Astrocyte (in vitro differentiated cells and primary cell): ENCODE data around the gene FAM240B. TPM values are rescaled to one million over a fixed set of nuclear protein-coding genes. Genes with fewer than 3 reads are reported as not detected.

Experiments
- DNase-seq: peaks from one replicate; pipeline ENCODE4 v3.0.0-alpha.2; 2010; ENCODE audit warnings: low read depth
- FAIRE-seq: peaks from 2 replicates; lab custom pipeline; 2011; peaks lifted over from hg19 to GRCh38; lab: Jason Lieb, UNC
- H2AFZ ChIP-seq: 2 replicates; pipeline ENCODE4 v1.6.0; 2012; ENCODE audit warnings: low read depth, low read length, inconsistent platforms
- H3K27ac ChIP-seq: 2 replicates; pipeline ENCODE4 v1.5.1; 2011; ENCODE audit warnings: low read depth, low read length, inconsistent platforms
- H3K27me3 ChIP-seq: 2 replicates; pipeline ENCODE4 v1.6.0; 2011; ENCODE audit warnings: low read length, inconsistent platforms; ENCODE audit not compliant: insufficient read depth
- H3K36me3 ChIP-seq: 2 replicates; pipeline ENCODE4 v1.5.1; 2011; ENCODE audit warnings: low read length, inconsistent platforms; ENCODE audit not compliant: insufficient read depth
- H3K4me1 ChIP-seq: 2 replicates; pipeline ENCODE4 v1.5.1; 2011; ENCODE audit warnings: low read length, inconsistent platforms; ENCODE audit not compliant: insufficient read depth
- H3K4me2 ChIP-seq: 2 replicates; pipeline ENCODE4 v1.6.0; 2012; ENCODE audit warnings: low read length, inconsistent platforms
- H3K4me3 ChIP-seq: 2 replicates; pipeline ENCODE4 v1.5.1; 2011; ENCODE audit warnings: low read depth, mild to moderate bottlenecking, low read length, inconsistent platforms; ENCODE audit not compliant: insufficient read depth
- H3K79me2 ChIP-seq: 2 replicates; pipeline ENCODE4 v1.6.0; 2012; ENCODE audit warnings: mild to moderate bottlenecking, low read length, inconsistent platforms; ENCODE audit not compliant: insufficient read depth
- H3K9ac ChIP-seq: 2 replicates; pipeline ENCODE4 v1.6.0; 2012; ENCODE audit warnings: mild to moderate bottlenecking, low read length, inconsistent platforms
- H3K9me3 ChIP-seq: 2 replicates; pipeline ENCODE4 v1.5.1; 2012; ENCODE audit warnings: low read depth, mild to moderate bottlenecking, low read length, inconsistent platforms; ENCODE audit not compliant: insufficient read depth
- H4K20me1 ChIP-seq: 2 replicates; pipeline ENCODE4 v1.6.0; 2012; ENCODE audit warnings: low read length, inconsistent platforms; ENCODE audit not compliant: insufficient read depth
- H3K27ac Mint-ChIP-seq: one replicate; pipeline ENCODE4 v1.8.0; 2021; ENCODE audit warnings: mild to moderate bottlenecking, mixed read lengths; ENCODE audit not compliant: unreplicated experiment
- H3K27me3 Mint-ChIP-seq: one replicate; pipeline ENCODE4 v1.8.0; 2021; ENCODE audit warnings: low read depth, mixed read lengths; ENCODE audit not compliant: unreplicated experiment
- H3K36me3 Mint-ChIP-seq: one replicate; pipeline ENCODE4 v1.8.0; 2021; ENCODE audit warnings: low read depth, mixed read lengths; ENCODE audit not compliant: unreplicated experiment
- H3K4me1 Mint-ChIP-seq: one replicate; pipeline ENCODE4 v1.8.0; 2021; ENCODE audit warnings: low read depth, mixed read lengths; ENCODE audit not compliant: unreplicated experiment
- H3K4me3 Mint-ChIP-seq: one replicate; pipeline ENCODE4 v1.8.0; 2021; ENCODE audit warnings: mild to moderate bottlenecking, moderate library complexity, mixed read lengths; ENCODE audit not compliant: unreplicated experiment
- H3K9me3 Mint-ChIP-seq: one replicate; pipeline ENCODE4 v1.8.0; 2021; ENCODE audit warnings: mild to moderate bottlenecking, mixed read lengths; ENCODE audit not compliant: unreplicated experiment
- CTCF ChIP-seq: IDR thresholded peaks from 2 replicates; pipeline ENCODE4 v1.5.1; 2011; ENCODE audit warnings: low read depth, mild to moderate bottlenecking, inconsistent platforms, low read length, moderate library complexity; ENCODE audit not compliant: insufficient read depth
- EZH2 ChIP-seq: IDR thresholded peaks from 2 replicates; pipeline ENCODE4 v1.6.1; 2012; ENCODE audit warnings: mild to moderate bottlenecking, low read length, inconsistent platforms; ENCODE audit not compliant: insufficient read depth
- total RNA-seq: library from RNA; stranded (reverse); gene quantifications from 2 replicates; pipeline ENCODE4 v1.2.1, GENCODE V29; 2021

FAM240B gene
- total RNA-seq, 1 donor from 2014 or later, result not detected

- FAIRE-seq, result no peak
- H2AFZ ChIP-seq, result no peak overlapping the region
Observed at GRCh38 chr9:38677660-38678303, 42.2 kb downstream of the FAM240B start.

DNA sequence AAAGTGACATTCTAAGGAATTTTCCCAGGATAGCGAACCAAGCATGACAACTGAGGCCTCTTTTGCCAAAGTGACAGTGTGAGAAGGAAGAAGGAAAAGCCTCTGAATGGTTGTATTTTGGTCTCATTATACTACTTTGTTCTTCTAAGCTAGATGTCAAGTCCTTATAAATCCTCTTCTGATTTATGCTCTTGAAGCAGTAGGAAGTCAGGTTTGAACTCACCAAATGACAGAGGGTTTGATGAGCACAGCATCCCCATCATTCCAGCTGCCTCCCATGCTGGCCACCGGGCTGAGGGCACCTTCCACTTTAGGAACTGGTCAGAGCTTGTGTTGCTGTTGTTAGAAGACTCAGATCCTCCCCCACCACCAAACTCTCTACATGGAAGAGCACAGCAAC, 44.1 kb downstream of the FAM240B start:
- H3K4me3 Mint-ChIP-seq, result no peak overlapping the region
- Histone ChIP-seq H3K4me2 (no peak overlapping the region), H3K79me2 (no peaks in the 10 kb centered on the region), H4K20me1 (no peaks in the 10 kb centered on the region), H3K4me3 (no peak overlapping the region), H3K4me1 (peaks cover 13% of the 10 kb centered on the region), H3K27me3 (no peaks in the 10 kb centered on the region), H3K9ac (no peak overlapping the region), H3K27ac (no peak overlapping the region), H3K36me3 (no peaks in the 10 kb centered on the region), H2AFZ (no peak overlapping the region), H3K9me3 (no peaks in the 10 kb centered on the region)
- peaks cover 4% of the 10 kb centered on the region for H3K27me3 Mint-ChIP-seq
- FAIRE-seq (no peak), DNase-seq (no peak)
- H3K36me3 Mint-ChIP-seq, result no peaks in the 10 kb centered on the region
- no peak overlapping the region for H3K27ac Mint-ChIP-seq
- no peak for TF ChIP-seq EZH2
- TF ChIP-seq CTCF, result no peak
- peaks cover 6% of the 10 kb centered on the region for H3K9me3 Mint-ChIP-seq
- peaks cover 22% of the 10 kb centered on the region for H3K4me1 Mint-ChIP-seq

More at GRCh38 chr9:38677660-38678303, 42.2 kb downstream of the FAM240B start:
- H3K36me3 Mint-ChIP-seq, result no peaks in the 10 kb centered on the region
- H3K27me3 Mint-ChIP-seq, result peaks cover 4% of the 10 kb centered on the region
- Histone ChIP-seq H3K4me1 (peaks cover 22% of the 10 kb centered on the region), H3K4me3 (no peak overlapping the region), H3K4me2 (no peak overlapping the region), H3K27me3 (no peaks in the 10 kb centered on the region), H3K79me2 (no peaks in the 10 kb centered on the region), H3K36me3 (no peaks in the 10 kb centered on the region), H3K9ac (no peak overlapping the region), H3K27ac (no peak overlapping the region), H4K20me1 (no peaks in the 10 kb centered on the region), H3K9me3 (no peaks in the 10 kb centered on the region)
- H3K27ac Mint-ChIP-seq, result no peak overlapping the region
- peaks cover 6% of the 10 kb centered on the region for H3K9me3 Mint-ChIP-seq
- no peak overlapping the region for H3K4me3 Mint-ChIP-seq
- no peak for TF ChIP-seq EZH2
- TF ChIP-seq CTCF, result no peak
- DNase-seq, result no peak
- peaks cover 33% of the 10 kb centered on the region for H3K4me1 Mint-ChIP-seq

GRCh38 chr9:38675211-38675610, 44.7 kb downstream of the FAM240B start:
- TF ChIP-seq EZH2, result no peak
- no peak for TF ChIP-seq CTCF
- Histone ChIP-seq H3K9ac (no peak overlapping the region), H3K27ac (no peak overlapping the region), H3K36me3 (no peaks in the 10 kb centered on the region), H3K79me2 (no peaks in the 10 kb centered on the region), H2AFZ (no peak overlapping the region), H3K4me2 (no peak overlapping the region), H3K4me3 (no peak overlapping the region), H3K9me3 (no peaks in the 10 kb centered on the region), H3K27me3 (no peaks in the 10 kb centered on the region), H3K4me1 (peaks cover 10% of the 10 kb centered on the region), H4K20me1 (no peaks in the 10 kb centered on the region)
- no peak overlapping the region for H3K4me3 Mint-ChIP-seq
- FAIRE-seq, result no peak
- peaks cover 4% of the 10 kb centered on the region for H3K27me3 Mint-ChIP-seq
- H3K27ac Mint-ChIP-seq, result no peak overlapping the region
- no peaks in the 10 kb centered on the region for H3K36me3 Mint-ChIP-seq
- H3K4me1 Mint-ChIP-seq, result peaks cover 16% of the 10 kb centered on the region
- DNase-seq, result no peak
- H3K9me3 Mint-ChIP-seq, result peaks cover 3% of the 10 kb centered on the region
